Muscle layer of colon (tissue), 2 donors: ENCODE measurements around the gene SLC25A41.

Experiments
- H3K27ac ChIP-seq: one replicate; pipeline ENCODE4 v1.7.0; 2013; ENCODE audit warnings: low read depth, mild to moderate bottlenecking, low read length, moderate library complexity
- H3K27me3 ChIP-seq, 2 donors: one replicate each; pipeline ENCODE4 v1.7.0; 2013; ENCODE audit warnings: low read length in 2 of 2, mild to moderate bottlenecking in 2 of 2; ENCODE audit not compliant: insufficient read depth in 2 of 2, control insufficient read depth in 1 of 2
- H3K36me3 ChIP-seq: one replicate; pipeline ENCODE4 v1.7.0; 2013; ENCODE audit warnings: mild to moderate bottlenecking, low read length; ENCODE audit not compliant: insufficient read depth
- H3K4me1 ChIP-seq: one replicate; pipeline ENCODE4 v1.7.0; 2013; ENCODE audit warnings: mild to moderate bottlenecking, low read length; ENCODE audit not compliant: insufficient read depth
- H3K4me3 ChIP-seq, 2 donors: one replicate each; pipeline ENCODE4 v1.7.0; 2013; ENCODE audit warnings: low read length in 2 of 2, low read depth in 1 of 2, mild to moderate bottlenecking in 1 of 2, moderate library complexity in 1 of 2
- H3K9ac ChIP-seq: one replicate; pipeline ENCODE4 v1.7.0; 2013; ENCODE audit warnings: low read length
- H3K9me3 ChIP-seq: one replicate; pipeline ENCODE4 v1.7.0; 2013; ENCODE audit warnings: mild to moderate bottlenecking, low read length
- donor health status: abdominal sarcoma.
- donor health status: Adenocarcinoma of cecum.

SLC25A41 gene

DNA sequence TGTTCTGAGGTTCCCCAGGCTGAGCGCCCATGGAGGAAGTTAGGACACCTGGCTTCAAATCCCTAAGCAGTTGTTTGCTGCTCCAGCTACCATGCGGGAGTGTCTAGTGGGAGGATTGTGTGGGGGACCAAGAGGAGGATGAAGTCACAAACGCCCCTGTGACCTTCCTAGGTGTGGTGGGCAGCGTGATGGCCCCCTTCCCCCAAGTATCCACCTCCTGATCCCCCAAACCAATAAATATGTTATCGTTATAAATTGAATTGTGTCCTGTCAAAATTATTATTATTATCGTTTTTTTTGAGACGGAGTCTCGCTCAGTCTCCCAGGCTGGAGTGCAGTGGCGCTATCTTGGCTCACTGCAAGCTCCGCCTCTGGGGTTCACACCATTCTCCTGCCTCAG is at the start of gene SLC25A41:
Gene SLC25A41 (minus strand): TSS at position 101 of the 400 bp plus-strand sequence. CDS start 70 bp downstream, at position 31.
- H3K9ac ChIP-seq = no peak within 1 kb of the TSS
- no peaks in the 10 kb centered on the region for H3K4me1 ChIP-seq
- H3K9me3 ChIP-seq = no peaks in the 10 kb centered on the region
- H3K27me3 ChIP-seq = no peaks in the 10 kb centered on the region
- H3K36me3 ChIP-seq = no peaks in the 10 kb centered on the region
- no peak within 1 kb of the TSS for H3K4me3 ChIP-seq
- no peak within 1 kb of the TSS for H3K27ac ChIP-seq

- Histone ChIP-seq H3K36me3 (no peaks in the 10 kb centered on the region), H3K9ac (no peak overlapping the region), H3K4me3 (no peak overlapping the region), H3K4me1 (no peaks in the 10 kb centered on the region), H3K9me3 (no peaks in the 10 kb centered on the region), H3K27ac (no peak overlapping the region), H3K27me3 (no peaks in the 10 kb centered on the region)
Observed at GRCh38 chr19:6483235-6483634, 49.7 kb upstream of the SLC25A41 start.

DNA sequence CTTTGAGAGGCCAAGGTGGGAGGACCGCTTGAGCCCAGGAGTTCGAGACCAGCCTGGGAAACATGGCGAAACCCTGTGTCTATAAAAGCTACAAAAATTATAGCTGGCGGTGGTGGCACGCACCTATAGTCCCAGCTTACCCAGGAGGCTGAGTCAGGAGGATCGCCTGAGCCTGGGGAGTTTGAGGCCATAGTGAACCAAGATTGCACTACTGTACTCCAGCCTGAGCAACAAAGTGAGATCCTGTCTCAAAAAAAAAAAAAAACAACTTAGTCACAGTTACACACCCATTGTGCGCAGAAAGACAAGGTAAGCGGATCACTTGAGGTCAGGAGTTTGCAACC is 48.8 kb upstream of the SLC25A41 start:
- H3K36me3 ChIP-seq = no peaks in the 10 kb centered on the region
- H3K4me3 ChIP-seq = no peak overlapping the region
- H3K9ac ChIP-seq = no peak overlapping the region
- no peaks in the 10 kb centered on the region for H3K27me3 ChIP-seq
- no peaks in the 10 kb centered on the region for H3K4me1 ChIP-seq
- no peaks in the 10 kb centered on the region for H3K9me3 ChIP-seq
- H3K27ac ChIP-seq = no peak overlapping the region

- H3K36me3 ChIP-seq = no peaks in the 10 kb centered on the region
- no peak within 1 kb of the TSS for H3K4me3 ChIP-seq
- peaks cover 0 to 5% of the 10 kb centered on the region in 2 donors for H3K27me3 ChIP-seq
- no peak within 1 kb of the TSS for H3K27ac ChIP-seq
- H3K9ac ChIP-seq = no peak within 1 kb of the TSS
- no peaks in the 10 kb centered on the region for H3K4me1 ChIP-seq
- H3K9me3 ChIP-seq = no peaks in the 10 kb centered on the region
Observed at GRCh38 chr19:6481541-6482342, 48.2 kb upstream of the SLC25A41 start, which contains the start of gene DENND1C. Gene DENND1C (minus strand): TSS chr19:6481787. CDS start chr19:6481695, 92 bp downstream.

GRCh38 chr19:6480848-6481415 is 47.4 kb upstream of the SLC25A41 start:
- Histone ChIP-seq H3K9ac (no peak overlapping the region), H3K27ac (no peak overlapping the region), H3K4me3 (no peak overlapping the region), H3K36me3 (no peaks in the 10 kb centered on the region), H3K4me1 (peaks cover 6% of the 10 kb centered on the region), H3K27me3 (peaks cover 8 to 13% of the 10 kb centered on the region in 2 donors), H3K9me3 (no peaks in the 10 kb centered on the region)

- H3K27me3 ChIP-seq = peaks cover 10 to 23% of the 10 kb centered on the region in 2 donors
- H3K9ac ChIP-seq = no peak overlapping the region
- peaks cover 6% of the 10 kb centered on the region for H3K4me1 ChIP-seq
- no peak overlapping the region for H3K4me3 ChIP-seq
- H3K9me3 ChIP-seq = no peaks in the 10 kb centered on the region
- no peaks in the 10 kb centered on the region for H3K36me3 ChIP-seq
- no peak overlapping the region for H3K27ac ChIP-seq
Observed at GRCh38 chr19:6479836-6480398, 46.4 kb upstream of the SLC25A41 start.

DNA sequence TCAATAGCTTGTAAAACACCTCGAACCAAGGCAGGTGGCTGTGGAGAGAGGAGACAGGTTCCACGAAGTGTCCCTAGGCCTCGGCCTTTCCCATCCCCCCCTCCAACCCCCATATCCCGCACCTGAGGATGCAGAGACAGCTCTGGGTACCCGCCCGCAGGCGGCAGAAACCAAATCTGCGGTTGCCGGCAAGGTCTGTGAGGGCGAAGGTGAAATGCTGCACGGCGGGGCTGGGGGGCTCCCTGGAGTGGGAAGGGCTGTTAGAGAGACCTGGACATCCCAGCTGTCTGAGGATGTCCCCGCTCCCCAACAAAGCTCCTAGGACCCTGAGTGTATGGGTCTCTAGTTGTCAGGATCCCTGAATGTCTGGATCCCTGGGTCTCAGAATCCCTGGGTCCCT is 45.3 kb upstream of the SLC25A41 start:
- H3K27ac ChIP-seq = no peak overlapping the region
- H3K9ac ChIP-seq = no peak overlapping the region
- peaks cover 6% of the 10 kb centered on the region for H3K4me1 ChIP-seq
- H3K27me3 ChIP-seq = peaks cover 10 to 23% of the 10 kb centered on the region in 2 donors
- no peaks in the 10 kb centered on the region for H3K9me3 ChIP-seq
- H3K36me3 ChIP-seq = no peaks in the 10 kb centered on the region
- no peak overlapping the region for H3K4me3 ChIP-seq

GRCh38 chr19:6476896-6477431 is 43.4 kb upstream of the SLC25A41 start:
- H3K9me3 ChIP-seq = no peaks in the 10 kb centered on the region
- H3K27me3 ChIP-seq = peaks cover 10 to 23% of the 10 kb centered on the region in 2 donors
- H3K9ac ChIP-seq = no peak overlapping the region
- no peak overlapping the region for H3K4me3 ChIP-seq
- H3K36me3 ChIP-seq = no peaks in the 10 kb centered on the region
- peaks cover 6% of the 10 kb centered on the region for H3K4me1 ChIP-seq
- H3K27ac ChIP-seq = no peak overlapping the region

DNA sequence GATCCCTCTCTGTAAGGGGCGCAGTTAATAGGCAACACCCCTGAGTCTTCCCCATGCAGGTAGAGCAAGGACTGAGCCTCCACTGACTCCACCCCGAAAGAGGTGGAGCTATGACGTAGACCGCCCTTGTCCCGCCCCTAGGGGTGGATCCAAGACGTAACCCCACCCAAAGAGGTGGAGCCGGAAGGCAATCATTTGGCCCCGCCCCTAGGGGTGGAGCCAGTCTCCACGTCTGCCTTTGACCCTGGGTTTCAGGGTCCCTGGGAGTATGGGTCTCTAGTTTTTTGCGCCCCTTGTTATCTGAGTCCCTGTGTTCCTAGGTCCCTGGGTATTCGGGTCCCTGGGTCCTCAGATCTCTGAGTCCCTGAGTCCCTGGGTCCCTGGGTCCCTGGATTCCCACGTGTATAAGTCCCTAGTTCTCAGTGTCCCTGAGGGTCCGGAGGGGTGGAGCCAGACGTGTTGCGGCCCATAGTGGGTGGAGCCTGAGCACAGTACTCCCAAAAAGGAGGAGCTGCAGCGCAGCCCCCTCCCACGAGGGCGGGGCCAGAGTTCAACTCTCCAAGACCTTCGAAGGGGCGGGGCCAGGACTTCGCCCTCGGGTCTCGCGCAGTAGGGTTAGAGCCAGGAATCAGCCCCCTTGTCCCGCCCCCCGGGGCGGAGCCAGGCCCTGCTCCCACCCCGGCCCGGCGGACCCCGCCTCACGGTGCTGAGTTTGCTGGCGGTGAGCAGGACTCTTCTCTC is 42.8 kb upstream of the SLC25A41 start:
- no peak overlapping the region for H3K4me3 ChIP-seq
- no peak overlapping the region for H3K9ac ChIP-seq
- H3K27me3 ChIP-seq = peaks cover 10 to 23% of the 10 kb centered on the region in 2 donors
- H3K36me3 ChIP-seq = no peaks in the 10 kb centered on the region
- peaks cover 6% of the 10 kb centered on the region for H3K4me1 ChIP-seq
- no peak overlapping the region for H3K27ac ChIP-seq
- no peaks in the 10 kb centered on the region for H3K9me3 ChIP-seq

- Histone ChIP-seq H3K9ac (no peak overlapping the region), H3K36me3 (no peaks in the 10 kb centered on the region), H3K4me3 (no peak overlapping the region), H3K27me3 (peaks cover 10 to 23% of the 10 kb centered on the region in 2 donors), H3K9me3 (no peaks in the 10 kb centered on the region), H3K27ac (no peak overlapping the region), H3K4me1 (peaks cover 6% of the 10 kb centered on the region)
Observed at GRCh38 chr19:6475321-6476108, 42.0 kb upstream of the SLC25A41 start.
